ENCODE results near the gene UBE2Z. TPM values are rescaled to one million over a fixed set of nuclear protein-coding genes. Genes with fewer than 3 reads are reported as not detected.
"Not testable (repeated sequence)": the region's sequence is repeated elsewhere in the genome, so short reads cannot be mapped to it uniquely, and the experiment has no call there.

The UBE2Z gene
- total RNA-seq, 3 donors from 2014 or later: 45.9 to 70.1 (median 64.2) TPM

GRCh38 chr17:48871035-48871550 is 37.1 kb upstream of the UBE2Z start:
- Histone ChIP-seq H3K27ac (no peak overlapping the region), H3K9me3 (no peaks in the 10 kb centered on the region), H3K36me3 (no peaks in the 10 kb centered on the region), H3K4me3 (no peak overlapping the region), H3K4me1 (no peaks in the 10 kb centered on the region), H3K27me3 (no peaks in the 10 kb centered on the region)
- no peak for DNase-seq (ENCODE audit: low spot score in 2 of 2)
- no peak for TF ChIP-seq POLR2A (IDR thresholded peaks at IDR 0.05)
- TF ChIP-seq, protein P1, sequence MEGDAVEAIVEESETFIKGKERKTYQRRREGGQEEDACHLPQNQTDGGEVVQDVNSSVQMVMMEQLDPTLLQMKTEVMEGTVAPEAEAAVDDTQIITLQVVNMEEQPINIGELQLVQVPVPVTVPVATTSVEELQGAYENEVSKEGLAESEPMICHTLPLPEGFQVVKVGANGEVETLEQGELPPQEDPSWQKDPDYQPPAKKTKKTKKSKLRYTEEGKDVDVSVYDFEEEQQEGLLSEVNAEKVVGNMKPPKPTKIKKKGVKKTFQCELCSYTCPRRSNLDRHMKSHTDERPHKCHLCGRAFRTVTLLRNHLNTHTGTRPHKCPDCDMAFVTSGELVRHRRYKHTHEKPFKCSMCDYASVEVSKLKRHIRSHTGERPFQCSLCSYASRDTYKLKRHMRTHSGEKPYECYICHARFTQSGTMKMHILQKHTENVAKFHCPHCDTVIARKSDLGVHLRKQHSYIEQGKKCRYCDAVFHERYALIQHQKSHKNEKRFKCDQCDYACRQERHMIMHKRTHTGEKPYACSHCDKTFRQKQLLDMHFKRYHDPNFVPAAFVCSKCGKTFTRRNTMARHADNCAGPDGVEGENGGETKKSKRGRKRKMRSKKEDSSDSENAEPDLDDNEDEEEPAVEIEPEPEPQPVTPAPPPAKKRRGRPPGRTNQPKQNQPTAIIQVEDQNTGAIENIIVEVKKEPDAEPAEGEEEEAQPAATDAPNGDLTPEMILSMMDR (IDR thresholded peaks at IDR 0.05): no peak
- TF ChIP-seq POLR2AphosphoS5 (IDR thresholded peaks at IDR 0.05): no peak
- intact Hi-C loops (cut with DNase I; ENCODE audit: low total_unique reads): no loop called here

- no peaks in the 10 kb centered on the region for H3K36me3 ChIP-seq
- peak overlapping the region; percentile 9 to 77 for H3K27ac ChIP-seq
- no peaks in the 10 kb centered on the region for H3K9me3 ChIP-seq
- H3K4me1 ChIP-seq: no peaks in the 10 kb centered on the region
- H3K27me3 ChIP-seq: no peaks in the 10 kb centered on the region
- no peak for DNase-seq (ENCODE audit: low spot score in 2 of 2)
- TF ChIP-seq, protein P1 (IDR thresholded peaks at IDR 0.05): no peak
- peak in 1 of 3 donors; percentile 12 for TF ChIP-seq POLR2AphosphoS5 (IDR thresholded peaks at IDR 0.05)
- H3K4me3 ChIP-seq: no peak overlapping the region
- intact Hi-C loops (cut with DNase I; ENCODE audit: low total_unique reads): no loop called here
Measured at GRCh38 chr17:48871551-48872351, 36.5 kb upstream of the UBE2Z start.

- DNase-seq (ENCODE audit: low spot score in 2 of 2); H3K4me1 ChIP-seq; H3K27me3 ChIP-seq; H3K36me3 ChIP-seq; H3K4me3 ChIP-seq; H3K9me3 ChIP-seq; intact Hi-C loops (cut with DNase I; ENCODE audit: low total_unique reads): not testable (repeated sequence)
- H3K27ac ChIP-seq: peak overlapping the region; percentile 9 to 77
Measured at GRCh38 chr17:48872409-48872808, 35.8 kb upstream of the UBE2Z start.

DNA sequence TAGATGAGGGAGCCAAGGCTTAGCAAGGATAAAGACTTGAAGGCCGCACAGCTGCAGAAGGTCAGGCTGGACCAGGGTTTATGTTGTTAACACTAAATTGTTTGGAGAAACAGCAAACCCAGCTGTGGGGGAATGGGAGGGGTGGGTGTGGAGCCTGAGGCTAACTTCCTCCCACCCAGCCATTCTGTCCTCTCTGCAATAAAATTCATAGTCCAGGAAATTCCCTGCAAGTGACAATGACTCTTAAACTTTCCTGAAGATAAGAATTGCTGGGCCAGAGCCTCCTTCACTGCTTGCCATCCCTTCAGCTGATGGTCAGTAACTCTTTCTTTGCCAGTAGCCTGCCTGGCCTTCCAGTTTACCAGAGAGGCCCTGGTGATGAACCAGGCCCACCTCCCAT is 35.0 kb upstream of the UBE2Z start:
- Histone ChIP-seq H3K4me1 (no peaks in the 10 kb centered on the region), H3K4me3 (no peak overlapping the region), H3K36me3 (no peaks in the 10 kb centered on the region), H3K27ac (peak overlapping the region in 1 of 2 donors; percentile 77), H3K27me3 (no peaks in the 10 kb centered on the region), H3K9me3 (no peaks in the 10 kb centered on the region)
- intact Hi-C loops (cut with DNase I; ENCODE audit: low total_unique reads): no loop called here
- TF ChIP-seq, protein P1 (IDR thresholded peaks at IDR 0.05): no peak
- TF ChIP-seq POLR2A (IDR thresholded peaks at IDR 0.05) (no peak), POLR2AphosphoS5 (IDR thresholded peaks at IDR 0.05) (no peak)
- DNase-seq (ENCODE audit: low spot score in 2 of 2): no peak

- TF ChIP-seq POLR2A (IDR thresholded peaks at IDR 0.05): no peak
- TF ChIP-seq, protein P1 (IDR thresholded peaks at IDR 0.05): no peak
- TF ChIP-seq POLR2AphosphoS5 (IDR thresholded peaks at IDR 0.05): no peak
- H3K27me3 ChIP-seq: no peaks in the 10 kb centered on the region
- peak overlapping the region in 1 of 2 donors; percentile 77 for H3K27ac ChIP-seq
- no peaks in the 10 kb centered on the region for H3K36me3 ChIP-seq
- intact Hi-C loops (cut with DNase I; ENCODE audit: low total_unique reads): no loop called here
- no peak overlapping the region for H3K4me3 ChIP-seq
- H3K9me3 ChIP-seq: no peaks in the 10 kb centered on the region
- H3K4me1 ChIP-seq: no peaks in the 10 kb centered on the region
- DNase-seq (ENCODE audit: low spot score in 2 of 2): no peak
Measured at GRCh38 chr17:48873696-48874443, 34.3 kb upstream of the UBE2Z start.
